PC-3 (cell line): ENCODE results near the gene TAF10. TPM values are rescaled to one million over a fixed set of nuclear protein-coding genes. Genes with fewer than 3 reads are reported as not detected.

Source experiments
- ATAC-seq: fragments of 200-7000 bp; cut with Tn5 transposase; 2 replicates; pipeline ENCODE4 v1.9.1; 2020; ENCODE audit warnings: mild to moderate bottlenecking, moderate library complexity
- BruUV-seq: library from RNA; stranded (reverse); fragments of 400-500 nt; replicated peaks from 2 replicates; lab custom pipeline; 2021; lab: Mats Ljungman, UMichigan
- CTCF ChIA-PET: fragments of 300-600 bp; sonication (Branson Sonifier 250); formaldehyde crosslinking; loops from one replicate; lab custom pipeline; 2022; ENCODE audit warnings: antibody characterized with exemption; lab: Charles Lee
- POLR2A ChIA-PET: fragments of 300-600 bp; sonication (Branson Sonifier 250); formaldehyde crosslinking; loops from one replicate; lab custom pipeline; 2022; ENCODE audit warnings: antibody characterized with exemption; ENCODE audit not compliant: unreplicated experiment; lab: Charles Lee
- DNase-seq: peaks from one replicate; pipeline ENCODE4 v3.0.0-alpha.2; 2015
- H2AFZ ChIP-seq: fragments of 300-600 bp; sonication (generic); 2 replicates; pipeline ENCODE4 v1.6.0; 2016; ENCODE audit warnings: antibody characterized with exemption, low read length
- H3F3A ChIP-seq: fragments of 300-600 bp; sonication (generic); one replicate; pipeline ENCODE4 v1.6.0; 2017; ENCODE audit warnings: antibody characterized with exemption, low read length, control low read depth, mild to moderate bottlenecking; ENCODE audit not compliant: unreplicated experiment
- H3K27ac ChIP-seq: fragments of 300-600 bp; sonication (generic); 2 replicates; pipeline ENCODE4 v1.5.1; 2016; ENCODE audit warnings: mild to moderate bottlenecking, low read length
- H3K27me3 ChIP-seq: fragments of 300-600 bp; sonication (generic); 2 replicates; pipeline ENCODE4 v1.6.1; 2016; ENCODE audit warnings: low read length, mixed read lengths
- H3K36me3 ChIP-seq: fragments of 300-600 bp; sonication (generic); 2 replicates; pipeline ENCODE4 v1.6.1; 2016; ENCODE audit warnings: low read depth, mixed run types, low read length, mixed read lengths
- H3K4me1 ChIP-seq: fragments of 300-600 bp; sonication (generic); 2 replicates; pipeline ENCODE4 v1.5.1; 2016; ENCODE audit warnings: low read length; ENCODE audit not compliant: insufficient read depth
- H3K4me2 ChIP-seq: fragments of 300-600 bp; sonication (generic); 2 replicates; pipeline ENCODE4 v1.6.0; 2016; ENCODE audit warnings: low read length
- H3K4me3 ChIP-seq: fragments of 300-600 bp; sonication (generic); 2 replicates; pipeline ENCODE4 v1.5.1; 2016; ENCODE audit warnings: mild to moderate bottlenecking, low read length, mixed read lengths
- H3K79me2 ChIP-seq: fragments of 300-600 bp; sonication (generic); 2 replicates; pipeline ENCODE4 v1.6.1; 2017; ENCODE audit warnings: low read length, mixed read lengths
- H3K9ac ChIP-seq: fragments of 300-600 bp; sonication (generic); 2 replicates; pipeline ENCODE4 v1.6.0; 2016; ENCODE audit warnings: mild to moderate bottlenecking, low read length
- H3K9me2 ChIP-seq: fragments of 300-600 bp; sonication (generic); replicated peaks from 2 replicates; pipeline ENCODE4 v1.6.1; 2016; ENCODE audit warnings: mixed run types, low read length, mixed read lengths
- H3K9me3 ChIP-seq: fragments of 300-600 bp; sonication (generic); 2 replicates; pipeline ENCODE4 v1.6.1; 2016; ENCODE audit warnings: low read length, mixed read lengths
- H4K20me1 ChIP-seq: fragments of 300-600 bp; sonication (generic); 2 replicates; pipeline ENCODE4 v1.6.1; 2016; ENCODE audit warnings: low read length, mixed read lengths
- CTCF ChIP-seq: fragments of 300-600 bp; sonication (generic); conservative IDR thresholded peaks from 2 replicates; pipeline ENCODE4 v1.5.1; 2017; ENCODE audit warnings: antibody characterized with exemption, low read depth, mild to moderate bottlenecking, low read length
- EZH2 ChIP-seq: fragments of 300-600 bp; sonication (generic); IDR thresholded peaks from one replicate; pipeline ENCODE4 v1.6.1; 2017; ENCODE audit warnings: antibody characterized with exemption, mild to moderate bottlenecking, low read length; ENCODE audit not compliant: unreplicated experiment
- EZH2phosphoT487 ChIP-seq: fragments of 300-600 bp; sonication (generic); IDR thresholded peaks from 2 replicates; pipeline ENCODE4 v1.6.1; 2018; ENCODE audit warnings: mild to moderate bottlenecking, antibody characterized with exemption, low read length, borderline replicate concordance
- intact Hi-C: fragments of 100-400 bp; cut with micrococcal nuclease; formaldehyde crosslinking; loops from 2 replicates; pipeline ENCODE4 v1.9.0; 2023
- total RNA-seq: library from RNA; depleted of rRNA; stranded (reverse); fragments of >200 nt; gene quantifications from 2 replicates; pipeline ENCODE4 v1.2.3, GENCODE V29; 2014

The TAF10 gene
- total RNA-seq, 1 experiment from 2014 or later = 102 TPM

- CTCF ChIA-PET = no interaction called here
- H3K4me2 ChIP-seq = no peak overlapping the region
- H2AFZ ChIP-seq = no peak overlapping the region
- peaks cover 34% of the 10 kb centered on the region for H3K27me3 ChIP-seq
- no peak overlapping the region for H3K4me3 ChIP-seq
- no TSS peak for BruUV-seq
- DNase-seq (no peak), ATAC-seq (no peak)
- H3F3A ChIP-seq = no peaks in the 10 kb centered on the region
- no peak overlapping the region for H3K9ac ChIP-seq
- no peaks in the 10 kb centered on the region for H3K36me3 ChIP-seq
- TF ChIP-seq EZH2 = no peak
- TF ChIP-seq CTCF = no peak
- no peak for TF ChIP-seq EZH2phosphoT487
- H3K4me1 ChIP-seq = no peaks in the 10 kb centered on the region; the same call in 1 of the 2 replicates
- no peaks in the 10 kb centered on the region for H3K9me2 ChIP-seq
- H3K27ac ChIP-seq = no peak overlapping the region
- H3K9me3 ChIP-seq = no peaks in the 10 kb centered on the region
- no peaks in the 10 kb centered on the region for H4K20me1 ChIP-seq
- intact Hi-C loops = no loop called here
- H3K79me2 ChIP-seq = no peaks in the 10 kb centered on the region
- POLR2A ChIA-PET = no interaction called here
Measured at GRCh38 chr11:6646071-6646470, 34.1 kb upstream of the TAF10 start.

GRCh38 chr11:6642957-6643356 lies 30.9 kb upstream of the TAF10 start:
- Histone ChIP-seq H3K4me2 (no peak overlapping the region), H3K27ac (no peak overlapping the region), H3K79me2 (no peaks in the 10 kb centered on the region), H3F3A (no peaks in the 10 kb centered on the region), H2AFZ (no peak overlapping the region), H3K27me3 (peaks cover 21% of the 10 kb centered on the region), H3K9ac (no peak overlapping the region), H3K4me1 (no peaks in the 10 kb centered on the region), H3K4me3 (no peak overlapping the region), H4K20me1 (no peaks in the 10 kb centered on the region), H3K9me3 (no peaks in the 10 kb centered on the region), H3K36me3 (no peaks in the 10 kb centered on the region), H3K9me2 (no peaks in the 10 kb centered on the region)
- ATAC-seq (no peak), DNase-seq (no peak)
- ChIA-PET POLR2A (no interaction called here), CTCF (no interaction called here)
- intact Hi-C loops = no loop called here
- TF ChIP-seq EZH2phosphoT487 (no peak), CTCF (no peak), EZH2 (no peak)
- BruUV-seq = no TSS peak

GRCh38 chr11:6640985-6641701 lies 29.1 kb upstream of the TAF10 start:
- ATAC-seq (no peak), DNase-seq (no peak)
- H4K20me1 ChIP-seq = no peaks in the 10 kb centered on the region
- TF ChIP-seq EZH2 (no peak), CTCF (no peak), EZH2phosphoT487 (no peak)
- ChIA-PET POLR2A (no interaction called here), CTCF (no interaction called here)
- intact Hi-C loops = no loop called here
- no peak overlapping the region for H3K27ac ChIP-seq
- H3K9me3 ChIP-seq = no peaks in the 10 kb centered on the region
- no TSS peak for BruUV-seq
- no peaks in the 10 kb centered on the region for H3K79me2 ChIP-seq
- no peak overlapping the region for H3K4me3 ChIP-seq
- no peaks in the 10 kb centered on the region for H3F3A ChIP-seq
- H3K9ac ChIP-seq = no peak overlapping the region
- no peak overlapping the region for H3K4me2 ChIP-seq
- H3K9me2 ChIP-seq = no peaks in the 10 kb centered on the region
- H3K4me1 ChIP-seq = no peaks in the 10 kb centered on the region
- H3K27me3 ChIP-seq = peaks cover 14% of the 10 kb centered on the region; the same call in 1 of the 2 replicates
- no peaks in the 10 kb centered on the region for H3K36me3 ChIP-seq
- H2AFZ ChIP-seq = no peak overlapping the region
